RWPE2 (cell line): ENCODE data around the gene NOXO1.

ENCODE experiments used
- ATAC-seq: fragments of 200-7000 bp; cut with Tn5 transposase; 3 replicates; pipeline ENCODE4 v1.9.1; 2021; ENCODE audit warnings: low read depth
- DNase-seq: peaks from one replicate; pipeline ENCODE4 v3.0.0-alpha.2; 2020; ENCODE audit warnings: low spot score
- H3K27ac ChIP-seq: fragments of 450-650 bp; 2 replicates; pipeline ENCODE4 v1.5.1; 2017; ENCODE audit warnings: mild to moderate bottlenecking; ENCODE audit not compliant: poor library complexity, severe bottlenecking
- H3K27me3 ChIP-seq: fragments of 250-450 bp; sonication (Bioruptor Pico); 2 replicates; pipeline ENCODE4 v1.5.1; 2021; ENCODE audit warnings: mild to moderate bottlenecking, moderate library complexity; ENCODE audit not compliant: insufficient read depth, poor library complexity, severe bottlenecking
- H3K36me3 ChIP-seq: fragments of 250-450 bp; sonication (Bioruptor Pico); 2 replicates; pipeline ENCODE4 v1.5.1; 2020; ENCODE audit warnings: low read depth, mild to moderate bottlenecking, moderate library complexity
- H3K4me1 ChIP-seq: fragments of 250-450 bp; sonication (Bioruptor Pico); 2 replicates; pipeline ENCODE4 v1.5.1; 2021; ENCODE audit warnings: mild to moderate bottlenecking, moderate library complexity; ENCODE audit not compliant: insufficient read depth, poor library complexity, severe bottlenecking
- H3K4me3 ChIP-seq: fragments of 250-450 bp; sonication (Bioruptor Pico); 2 replicates; pipeline ENCODE4 v1.5.1; 2021; ENCODE audit warnings: mild to moderate bottlenecking, moderate library complexity; ENCODE audit not compliant: severe bottlenecking
- H3K9me3 ChIP-seq: fragments of 250-450 bp; sonication (Bioruptor Pico); 2 replicates; pipeline ENCODE4 v1.5.1; 2021; ENCODE audit warnings: mild to moderate bottlenecking, moderate library complexity; ENCODE audit not compliant: severe bottlenecking
- CTCF ChIP-seq: fragments of 450-650 bp; IDR thresholded peaks from one replicate; pipeline ENCODE4 v1.5.1; 2017; ENCODE audit warnings: mild to moderate bottlenecking, moderate library complexity; ENCODE audit not compliant: poor library complexity, severe bottlenecking

NOXO1 gene

GRCh38 chr16:1997494-1998359, 16.5 kb upstream of the NOXO1 start:
- no peaks in the 10 kb centered on the region for H3K4me1 ChIP-seq
- no peak overlapping the region for H3K27ac ChIP-seq
- H3K9me3 ChIP-seq = no peaks in the 10 kb centered on the region
- no peak overlapping the region for H3K4me3 ChIP-seq
- H3K27me3 ChIP-seq = no peaks in the 10 kb centered on the region
- peaks cover 48% of the 10 kb centered on the region for H3K36me3 ChIP-seq
- no peak for TF ChIP-seq CTCF
- ATAC-seq (no peak), DNase-seq (no peak)

- no peak overlapping the region for H3K4me3 ChIP-seq
- peaks cover 2% of the 10 kb centered on the region for H3K4me1 ChIP-seq
- no peak for TF ChIP-seq CTCF
- H3K36me3 ChIP-seq = peaks cover 10% of the 10 kb centered on the region
- H3K27me3 ChIP-seq = peaks cover 5% of the 10 kb centered on the region
- peak overlapping the region; percentile 21 for H3K27ac ChIP-seq
- ATAC-seq = peak; percentile 66
- no peak for DNase-seq
- no peaks in the 10 kb centered on the region for H3K9me3 ChIP-seq
Observed at GRCh38 chr16:1993731-1994131, 12.5 kb upstream of the NOXO1 start.

- Histone ChIP-seq H3K4me1 (peaks cover 2% of the 10 kb centered on the region), H3K36me3 (peaks cover 10% of the 10 kb centered on the region), H3K4me3 (no peak overlapping the region), H3K27me3 (peaks cover 5% of the 10 kb centered on the region), H3K9me3 (no peaks in the 10 kb centered on the region), H3K27ac (no peak overlapping the region)
- ATAC-seq = no peak
- DNase-seq = no peak
- no peak for TF ChIP-seq CTCF
Observed at GRCh38 chr16:1992704-1993317, 11.5 kb upstream of the NOXO1 start.

GRCh38 chr16:1991948-1992703, 10.9 kb upstream of the NOXO1 start:
- no peaks in the 10 kb centered on the region for H3K9me3 ChIP-seq
- no peak overlapping the region for H3K27ac ChIP-seq
- no peak overlapping the region for H3K4me3 ChIP-seq
- peaks cover 6% of the 10 kb centered on the region for H3K36me3 ChIP-seq
- ATAC-seq (peak; percentile 55), DNase-seq (peak; percentile 95)
- peaks cover 5% of the 10 kb centered on the region for H3K27me3 ChIP-seq
- peaks cover 2% of the 10 kb centered on the region for H3K4me1 ChIP-seq
- TF ChIP-seq CTCF = no peak
